SU-DHL-6 (cell line): ENCODE data around the gene RBMS3.

Experiments
- H2AFZ ChIP-seq: fragments of 200-600 bp; sonication (generic); 2 replicates; pipeline ENCODE4 v1.6.1; 2014; ENCODE audit warnings: low read depth, mild to moderate bottlenecking, moderate library complexity, mixed read lengths, antibody characterized with exemption, low read length; ENCODE audit not compliant: severe bottlenecking
- H3F3A ChIP-seq: fragments of 200-600 bp; shearing (Covaris generic); 2 replicates; pipeline ENCODE4 v1.6.0; 2016; ENCODE audit warnings: antibody characterized with exemption, mild to moderate bottlenecking; ENCODE audit not compliant: insufficient read depth
- H3K27ac ChIP-seq: fragments of 200-600 bp; sonication (generic); 2 replicates; pipeline ENCODE4 v1.5.1; 2016; ENCODE audit warnings: low read depth, mild to moderate bottlenecking, low read length, moderate library complexity, mixed read lengths
- H3K27me3 ChIP-seq: fragments of 200-600 bp; sonication (generic), shearing (Covaris generic); 2 replicates; pipeline ENCODE4 v1.6.0; 2014; ENCODE audit warnings: mild to moderate bottlenecking, low read length
- H3K36me3 ChIP-seq: fragments of 200-600 bp; sonication (generic); 2 replicates; pipeline ENCODE4 v1.6.1; 2014; ENCODE audit warnings: mild to moderate bottlenecking, low read length, mixed read lengths
- H3K4me2 ChIP-seq: fragments of 300-600, 200-600 bp; shearing (Covaris generic), sonication (generic); 2 replicates; pipeline ENCODE4 v1.6.0; 2014; ENCODE audit warnings: low read length, low read depth, mild to moderate bottlenecking; ENCODE audit not compliant: poor library complexity, severe bottlenecking
- H3K4me3 ChIP-seq: fragments of 200-600 bp; sonication (generic); 2 replicates; pipeline ENCODE4 v1.5.1; 2014; ENCODE audit warnings: antibody characterized with exemption, low read length, mild to moderate bottlenecking, mixed read lengths; ENCODE audit not compliant: insufficient read depth, poor library complexity, severe bottlenecking
- H3K79me2 ChIP-seq: fragments of 200-600 bp; sonication (generic); 2 replicates; pipeline ENCODE4 v1.6.1; 2014; ENCODE audit warnings: mild to moderate bottlenecking, low read length, moderate library complexity; ENCODE audit not compliant: insufficient read depth
- H3K9ac ChIP-seq: fragments of 200-600 bp; sonication (generic); 2 replicates; pipeline ENCODE4 v1.7.0; 2014; ENCODE audit warnings: mild to moderate bottlenecking, low read length
- H3K9me2 ChIP-seq: fragments of 200-600 bp; sonication (generic); replicated peaks from 2 replicates; pipeline ENCODE4 v1.6.1; 2014; ENCODE audit warnings: low read length; ENCODE audit not compliant: insufficient read depth
- H3K9me3 ChIP-seq: fragments of 200-600 bp; sonication (generic); 2 replicates; pipeline ENCODE4 v1.6.1; 2014; ENCODE audit warnings: low read length, mixed read lengths; ENCODE audit not compliant: insufficient read depth
- H4K20me1 ChIP-seq: fragments of 200-600 bp; sonication (generic); 2 replicates; pipeline ENCODE4 v1.6.1; 2014; ENCODE audit warnings: low read depth, mild to moderate bottlenecking, antibody characterized with exemption, low read length, moderate library complexity, mixed read lengths
- CTCF ChIP-seq: fragments of 200-600 bp; sonication (generic); IDR thresholded peaks from one replicate; pipeline ENCODE4 v1.5.1; 2017; ENCODE audit warnings: antibody characterized with exemption, mild to moderate bottlenecking, low read length, moderate library complexity; ENCODE audit not compliant: insufficient read depth, poor library complexity, severe bottlenecking
- EZH2phosphoT487 ChIP-seq: fragments of 200-600 bp; sonication (generic), shearing (Covaris generic); conservative IDR thresholded peaks from 2 replicates; pipeline ENCODE4 v1.6.1; 2018; ENCODE audit warnings: mild to moderate bottlenecking, antibody characterized with exemption, low read length, moderate library complexity, mixed read lengths

RBMS3 gene

GRCh38 chr3:29333576-29333975, 52.7 kb downstream of the RBMS3 start:
- H3K36me3 ChIP-seq = no peaks in the 10 kb centered on the region
- no peak overlapping the region for H3K4me2 ChIP-seq
- no peak overlapping the region for H3K9ac ChIP-seq
- no peaks in the 10 kb centered on the region for H3K79me2 ChIP-seq
- H3F3A ChIP-seq = no peaks in the 10 kb centered on the region
- H3K27ac ChIP-seq = no peak overlapping the region
- H2AFZ ChIP-seq = no peak overlapping the region
- no peaks in the 10 kb centered on the region for H3K27me3 ChIP-seq
- H4K20me1 ChIP-seq = no peaks in the 10 kb centered on the region
- no peak for TF ChIP-seq CTCF
- TF ChIP-seq EZH2phosphoT487 = no peak
- H3K9me3 ChIP-seq = no peaks in the 10 kb centered on the region
- H3K4me3 ChIP-seq = no peak overlapping the region
- H3K9me2 ChIP-seq = no peaks in the 10 kb centered on the region

- Histone ChIP-seq H3K79me2 (no peaks in the 10 kb centered on the region), H2AFZ (no peak overlapping the region), H3K9ac (no peak overlapping the region), H3K27ac (no peak overlapping the region), H3K4me3 (no peak overlapping the region), H3F3A (no peaks in the 10 kb centered on the region), H3K4me2 (no peak overlapping the region), H3K9me2 (no peaks in the 10 kb centered on the region), H3K27me3 (no peaks in the 10 kb centered on the region), H4K20me1 (no peaks in the 10 kb centered on the region), H3K36me3 (no peaks in the 10 kb centered on the region), H3K9me3 (no peaks in the 10 kb centered on the region)
- no peak for TF ChIP-seq CTCF
- TF ChIP-seq EZH2phosphoT487 = no peak
These were observed 53.8 kb downstream of the RBMS3 start for GRCh38 chr3:29334706-29335105.

GRCh38 chr3:29335438-29335837, 54.6 kb downstream of the RBMS3 start:
- H3K36me3 ChIP-seq = no peaks in the 10 kb centered on the region
- no peaks in the 10 kb centered on the region for H3K9me3 ChIP-seq
- H3F3A ChIP-seq = no peaks in the 10 kb centered on the region
- no peaks in the 10 kb centered on the region for H3K27me3 ChIP-seq
- H3K27ac ChIP-seq = no peak overlapping the region
- no peak overlapping the region for H2AFZ ChIP-seq
- H3K79me2 ChIP-seq = no peaks in the 10 kb centered on the region
- H3K4me3 ChIP-seq = no peak overlapping the region
- H3K4me2 ChIP-seq = no peak overlapping the region
- H4K20me1 ChIP-seq = no peaks in the 10 kb centered on the region
- H3K9me2 ChIP-seq = no peaks in the 10 kb centered on the region
- no peak overlapping the region for H3K9ac ChIP-seq
- no peak for TF ChIP-seq CTCF
- TF ChIP-seq EZH2phosphoT487 = no peak

GRCh38 chr3:29335943-29336342, 55.1 kb downstream of the RBMS3 start:
- Histone ChIP-seq H3K27me3 (no peaks in the 10 kb centered on the region), H3K27ac (no peak overlapping the region), H3K36me3 (no peaks in the 10 kb centered on the region), H3K79me2 (no peaks in the 10 kb centered on the region), H3K4me3 (no peak overlapping the region), H3F3A (no peaks in the 10 kb centered on the region), H3K9me2 (no peaks in the 10 kb centered on the region), H2AFZ (no peak overlapping the region), H4K20me1 (no peaks in the 10 kb centered on the region), H3K9ac (no peak overlapping the region), H3K9me3 (no peaks in the 10 kb centered on the region), H3K4me2 (no peak overlapping the region)
- TF ChIP-seq EZH2phosphoT487 (no peak), CTCF (no peak)
